GM18526 (cell line): Measurements from ENCODE around the gene TOX2.

Source experiments
- POLR2A ChIP-seq: IDR thresholded peaks from 3 replicates; pipeline ENCODE4 v1.6.1; 2011; ENCODE audit not compliant: insufficient read length; ENCODE audit errors: extremely low read depth

The TOX2 gene

DNA sequence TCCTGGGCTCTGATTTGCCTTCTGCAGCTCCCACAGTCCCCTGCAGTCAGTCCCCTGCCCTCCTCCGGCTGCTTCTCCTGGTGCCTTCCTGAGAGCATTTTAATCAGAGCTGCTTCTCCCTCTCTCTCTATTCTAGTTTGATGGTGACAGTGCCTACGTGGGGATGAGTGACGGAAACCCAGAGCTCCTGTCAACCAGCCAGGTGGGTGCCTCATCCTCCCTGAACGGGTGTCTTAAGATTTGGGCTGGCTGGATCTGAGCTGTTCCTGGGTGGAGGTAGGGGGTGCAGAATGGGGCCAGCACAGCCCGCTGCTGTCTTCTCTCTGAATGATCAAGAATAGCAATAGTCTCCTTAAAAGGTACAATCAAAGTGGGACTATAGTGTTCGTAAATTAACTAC, 58.6 kb downstream of the TOX2 start:
- TF ChIP-seq POLR2A = no peak

DNA sequence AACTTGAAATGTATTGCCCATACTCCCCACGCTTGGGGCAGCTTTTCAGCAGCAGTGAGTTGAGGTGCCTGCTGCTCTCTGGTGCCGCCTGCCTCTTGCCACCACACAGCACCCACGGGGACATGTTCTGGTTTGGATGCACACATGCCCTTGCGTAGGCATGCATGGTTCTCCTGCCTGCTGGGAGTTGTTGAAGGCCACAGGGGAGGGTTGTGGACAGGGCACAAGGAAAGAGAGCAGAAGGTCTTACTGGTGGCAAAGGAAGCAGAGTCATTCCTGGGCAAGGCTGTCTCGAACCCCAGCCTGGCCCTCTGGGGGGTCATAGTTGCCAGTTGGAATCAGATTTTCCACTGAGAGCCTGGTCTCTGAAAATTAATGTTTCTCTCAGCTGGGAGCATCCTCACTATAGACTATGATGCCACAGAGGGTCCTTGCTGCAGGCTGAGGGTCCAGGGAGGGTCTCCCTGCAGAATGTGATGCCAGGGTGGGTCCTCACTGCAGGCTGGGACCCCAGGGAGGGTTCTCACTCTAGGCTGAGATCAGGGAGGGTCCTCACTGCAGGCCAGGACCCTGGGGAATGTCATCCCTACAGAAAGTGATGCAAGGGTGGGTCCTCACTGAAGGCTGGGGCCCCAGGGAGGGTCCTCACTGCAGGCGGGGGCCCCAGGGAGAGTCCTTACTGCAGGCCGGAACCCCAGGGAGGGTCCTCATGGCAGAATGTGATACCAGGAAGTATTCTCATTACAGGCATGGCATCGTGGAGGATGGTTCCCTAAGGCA, 59.2 kb downstream of the TOX2 start:
- no peak for TF ChIP-seq POLR2A

- no peak for TF ChIP-seq POLR2A
Observed at GRCh38 chr20:43974695-43975094, 60.0 kb downstream of the TOX2 start.

DNA sequence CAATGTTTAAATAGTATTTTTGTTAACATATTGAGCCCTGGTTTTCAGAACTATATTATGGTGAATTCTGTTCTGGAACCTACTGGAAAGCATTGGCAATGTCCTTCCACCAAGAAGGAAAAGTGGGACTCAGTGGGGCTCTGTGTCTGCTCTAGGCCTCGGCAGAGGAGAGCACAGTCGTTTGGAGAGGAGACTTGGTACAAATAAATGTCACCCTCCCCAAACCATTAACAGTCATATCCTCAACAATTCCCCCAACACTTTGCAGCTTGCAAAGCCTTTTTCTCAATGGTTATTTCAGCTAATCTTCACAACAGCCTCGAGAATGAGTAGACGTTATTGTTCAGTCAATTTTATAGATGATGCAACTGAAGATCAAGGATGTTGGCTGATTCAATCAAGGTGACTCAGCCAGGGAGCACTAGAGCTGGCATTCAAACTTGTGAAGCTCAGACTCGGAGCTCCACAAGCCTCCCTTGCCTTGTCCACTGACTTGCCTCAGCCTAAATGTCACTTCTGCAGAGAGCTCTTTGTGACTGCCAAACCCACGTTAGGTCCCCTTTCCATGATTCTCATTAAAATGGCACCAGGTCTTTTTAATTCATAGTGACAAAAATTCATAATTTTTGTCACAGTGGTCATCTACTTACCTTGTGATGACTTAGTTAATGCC, 60.6 kb downstream of the TOX2 start:
- TF ChIP-seq POLR2A = no peak

DNA sequence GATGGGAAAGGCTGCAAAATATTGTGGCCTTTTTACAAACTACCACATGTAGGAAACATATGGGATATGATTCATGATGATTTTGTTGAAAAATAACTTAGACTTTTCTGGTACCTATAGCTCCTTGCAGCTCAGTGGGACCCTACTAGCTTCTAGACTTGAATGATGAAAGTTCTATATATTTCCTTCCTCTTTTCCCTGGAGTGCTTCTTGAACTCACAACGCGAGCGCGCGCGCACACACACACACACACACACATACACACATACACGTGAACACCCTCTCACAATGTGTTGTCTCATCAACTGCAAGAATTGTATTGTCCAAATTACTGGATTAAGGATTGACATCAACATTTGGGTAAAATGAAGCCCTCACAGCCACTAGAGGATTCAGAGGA, 61.9 kb downstream of the TOX2 start:
- no peak for TF ChIP-seq POLR2A

- TF ChIP-seq POLR2A = no peak
Observed at GRCh38 chr20:43977252-43977651, 62.6 kb downstream of the TOX2 start.

DNA sequence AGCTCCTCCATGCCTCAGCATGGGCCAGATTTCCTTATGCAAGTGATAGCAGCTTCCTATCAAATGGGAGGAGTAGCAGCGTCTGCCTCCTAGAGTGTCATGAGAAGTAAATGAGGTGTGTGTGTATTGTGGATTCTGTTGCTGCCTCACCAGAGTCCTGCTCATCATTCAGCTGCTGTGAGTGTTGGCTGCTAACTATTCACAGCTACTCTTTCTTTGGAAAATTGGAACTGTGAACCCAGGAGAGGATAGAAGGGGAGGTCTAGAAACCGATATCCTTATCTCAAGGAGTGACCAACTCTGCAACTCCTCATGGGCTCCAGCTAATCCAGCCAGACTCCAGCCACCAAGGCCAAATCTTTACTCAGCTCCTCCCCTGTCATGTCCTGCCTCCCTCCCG, 63.3 kb downstream of the TOX2 start:
- no peak for TF ChIP-seq POLR2A

DNA sequence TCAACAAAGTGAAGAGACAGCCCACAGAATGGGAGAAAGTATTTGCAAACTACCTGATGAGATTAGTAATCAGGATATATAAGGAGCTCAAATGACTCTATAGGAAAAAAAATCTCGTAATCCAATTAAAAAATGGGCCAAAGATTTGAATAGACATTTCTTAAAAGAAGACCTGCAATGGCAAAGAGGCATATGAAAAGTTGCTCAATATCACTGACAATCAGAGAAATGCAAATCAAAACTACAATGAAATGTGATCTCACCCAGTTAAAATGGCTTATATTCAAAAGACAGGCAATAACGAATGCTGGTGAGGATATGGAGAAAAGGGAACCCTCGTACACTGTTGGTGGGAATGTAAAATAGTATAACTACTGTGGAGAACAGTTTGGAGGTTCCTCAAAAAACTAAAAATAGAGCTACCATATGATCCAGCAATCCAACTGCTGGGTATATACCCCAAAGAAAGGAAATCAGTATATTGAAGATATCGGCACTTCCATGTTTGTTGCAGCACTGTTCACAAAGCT, 65.0 kb downstream of the TOX2 start:
- TF ChIP-seq POLR2A = no peak

DNA sequence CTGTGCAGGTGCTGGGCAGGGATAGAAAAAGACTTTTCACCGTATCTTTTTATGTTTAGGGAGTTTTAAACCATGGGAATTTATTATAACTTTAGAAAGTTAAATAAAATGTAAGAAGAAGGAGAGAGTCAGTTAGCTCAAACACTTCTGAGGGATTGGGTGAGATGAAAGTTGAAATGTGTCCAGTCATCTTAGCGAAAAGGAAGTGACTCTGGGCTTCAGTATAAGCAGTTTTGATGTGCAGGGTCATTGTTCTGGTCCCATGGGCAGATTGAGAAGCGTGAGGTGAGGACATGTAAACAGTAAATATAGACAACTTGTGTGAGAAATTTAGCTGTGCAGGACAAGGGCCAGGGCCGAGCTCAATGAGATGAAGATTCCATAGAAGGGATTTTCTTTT, 66.9 kb downstream of the TOX2 start:
- no peak for TF ChIP-seq POLR2A

DNA sequence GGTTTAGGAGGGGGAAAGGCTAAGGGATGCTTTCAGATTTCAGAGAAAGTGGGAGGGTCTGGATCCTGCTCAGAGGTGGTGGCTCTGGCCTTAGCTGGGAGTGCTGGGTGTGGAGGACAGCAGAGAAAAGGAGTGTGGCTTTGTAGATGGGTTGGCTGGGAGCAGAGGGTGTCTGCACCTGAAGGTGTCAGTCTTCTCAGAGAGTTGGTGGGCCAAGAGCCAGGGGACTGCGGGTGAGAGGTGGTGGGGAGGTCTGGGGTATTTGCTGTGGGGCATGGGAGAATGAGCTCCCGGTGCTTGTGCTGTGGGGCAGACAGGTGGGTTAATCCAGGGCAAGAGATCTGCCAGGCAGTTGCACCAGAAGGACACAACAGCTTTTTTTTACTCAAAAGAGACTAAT, 67.4 kb downstream of the TOX2 start:
- TF ChIP-seq POLR2A = no peak

DNA sequence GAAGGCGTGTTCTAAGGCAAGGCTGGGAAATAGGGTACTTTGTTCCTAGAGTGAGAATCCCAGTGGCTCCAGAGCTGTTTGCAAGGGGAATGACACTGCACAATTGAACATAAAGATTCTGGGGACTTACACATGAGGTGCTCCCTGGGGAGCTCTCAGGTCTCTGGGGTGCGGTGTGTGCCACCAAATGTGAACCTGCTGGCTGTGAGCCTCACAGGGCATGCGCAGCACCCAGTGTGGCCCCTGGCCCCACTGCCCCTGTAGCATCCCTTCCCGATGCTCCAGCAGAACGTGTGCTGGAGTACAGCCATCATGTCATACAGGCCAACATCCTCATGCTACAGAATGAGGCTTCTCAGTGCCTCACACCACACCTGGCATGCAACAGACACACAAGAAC, 68.2 kb downstream of the TOX2 start:
- TF ChIP-seq POLR2A = no peak

DNA sequence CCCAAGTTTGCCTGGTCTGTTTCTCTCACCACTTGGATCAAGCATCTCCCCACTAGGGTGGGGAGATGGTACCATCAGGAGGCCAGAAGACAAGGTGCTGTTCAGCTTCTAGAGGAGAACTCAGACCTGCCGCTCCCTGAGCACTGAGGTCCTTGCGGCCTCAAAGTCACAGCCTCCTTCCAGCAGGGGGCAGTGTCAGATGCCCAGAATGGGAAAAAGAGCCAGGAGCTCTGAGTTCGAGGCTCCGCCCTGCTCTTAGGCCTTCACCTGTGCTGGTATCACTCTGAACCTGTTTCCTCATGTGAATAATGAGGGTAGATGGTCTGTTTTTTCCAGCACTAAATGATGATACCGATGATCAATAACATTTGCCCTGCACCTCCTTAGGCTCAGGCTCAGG, 68.7 kb downstream of the TOX2 start:
- no peak for TF ChIP-seq POLR2A

DNA sequence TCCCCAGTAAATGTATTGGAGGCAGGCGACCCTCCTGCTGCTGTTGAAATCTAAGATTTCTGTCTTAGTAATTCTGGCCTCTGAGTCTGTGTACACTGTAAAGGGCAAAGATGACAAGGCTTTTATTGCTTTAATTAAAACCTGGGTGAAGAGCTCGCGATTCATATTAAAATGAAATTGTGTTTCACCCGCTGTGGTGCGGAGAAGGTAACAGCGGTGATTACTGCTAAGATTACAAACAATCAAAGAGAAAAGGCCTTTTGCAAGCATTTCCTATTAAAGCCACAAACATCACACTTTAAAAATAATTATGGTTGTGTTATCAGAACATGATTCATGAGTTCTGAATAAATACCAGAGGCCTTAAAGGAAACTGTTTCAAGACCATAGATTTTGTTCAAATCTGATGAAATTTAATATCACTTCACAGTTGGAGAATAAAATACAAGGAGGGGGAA, 69.3 kb downstream of the TOX2 start:
- no peak for TF ChIP-seq POLR2A

- TF ChIP-seq POLR2A = no peak
Observed at GRCh38 chr20:43984587-43984986, 69.9 kb downstream of the TOX2 start.

DNA sequence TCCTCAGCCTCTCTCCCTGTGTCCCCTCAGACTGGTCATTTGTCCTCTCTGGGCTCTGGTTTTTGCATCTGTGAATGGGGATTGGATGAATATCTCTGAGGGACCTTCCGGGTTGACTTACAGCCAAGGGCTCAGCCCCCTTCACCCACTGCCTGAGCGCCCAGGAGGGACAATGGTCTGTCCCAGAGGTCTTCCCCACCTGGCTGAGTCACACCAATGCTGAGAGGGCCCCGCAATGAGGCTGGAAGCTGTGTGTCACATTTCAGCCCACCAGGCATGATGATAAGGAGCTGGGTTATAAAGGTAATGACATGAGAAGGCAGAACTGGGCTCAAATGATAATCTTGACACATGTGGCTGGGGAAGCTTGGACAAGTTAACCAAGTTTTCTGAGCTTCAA, 70.5 kb downstream of the TOX2 start:
- no peak for TF ChIP-seq POLR2A

- no peak for TF ChIP-seq POLR2A
Observed at GRCh38 chr20:43985608-43986316, 71.1 kb downstream of the TOX2 start.
